H7 (cell line): ENCODE measurements around the gene MYL3. TPM values are rescaled to one million over a fixed set of nuclear protein-coding genes. Genes with fewer than 3 reads are reported as not detected.
"Not testable (repeated sequence)": the region's sequence is repeated elsewhere in the genome, so short reads cannot be mapped to it uniquely, and the experiment has no call there.

ENCODE experiments used
- DNase-seq: peaks from one replicate; pipeline ENCODE4 v3.0.0; 2012
- H3K27me3 ChIP-seq: 2 replicates; pipeline ENCODE4 v1.6.0; 2011; ENCODE audit warnings: mild to moderate bottlenecking, low read length; ENCODE audit not compliant: control insufficient read depth, insufficient read depth
- H3K36me3 ChIP-seq: replicated peaks from 2 replicates; pipeline ENCODE4 v1.5.1; 2011; ENCODE audit warnings: low read length; ENCODE audit not compliant: control insufficient read depth, insufficient read depth
- H3K4me3 ChIP-seq: 2 replicates; pipeline ENCODE4 v1.5.1; 2011; ENCODE audit warnings: low read depth, mild to moderate bottlenecking, control low read depth, low read length, moderate library complexity; ENCODE audit not compliant: insufficient read depth
- total RNA-seq: library from RNA; depleted of rRNA; stranded (reverse); fragments of >200 nt; shearing (Covaris generic); gene quantifications from 2 replicates; pipeline ENCODE4 v1.2.3, GENCODE V29; 2014; rRNA removed

Gene MYL3
- total RNA-seq, 1 experiment from 2014 or later: 3.0 TPM

- no peak for DNase-seq
- H3K27me3 ChIP-seq: no peaks in the 10 kb centered on the region
- no peak overlapping the region for H3K4me3 ChIP-seq
- H3K36me3 ChIP-seq: no peaks in the 10 kb centered on the region
Observed at GRCh38 chr3:46829699-46830208, 33.5 kb downstream of the MYL3 start.

- Histone ChIP-seq H3K27me3 (no peaks in the 10 kb centered on the region), H3K36me3 (no peaks in the 10 kb centered on the region), H3K4me3 (no peak overlapping the region)
- DNase-seq: no peak
Observed at GRCh38 chr3:46825450-46825849, 37.8 kb downstream of the MYL3 start.

GRCh38 chr3:46824211-46824970 lies 38.9 kb downstream of the MYL3 start:
- Histone ChIP-seq H3K36me3 (no peaks in the 10 kb centered on the region), H3K4me3 (no peak overlapping the region), H3K27me3 (no peaks in the 10 kb centered on the region)
- no peak for DNase-seq

GRCh38 chr3:46823314-46823713 lies 39.9 kb downstream of the MYL3 start:
- H3K36me3 ChIP-seq, H3K27me3 ChIP-seq, H3K4me3 ChIP-seq, DNase-seq: not testable (repeated sequence)

- DNase-seq: no peak
- Histone ChIP-seq H3K36me3 (no peaks in the 10 kb centered on the region), H3K27me3 (peaks cover 2% of the 10 kb centered on the region; the same call in 1 of the 2 replicates), H3K4me3 (no peak overlapping the region)
Observed at GRCh38 chr3:46821553-46821952, 41.7 kb downstream of the MYL3 start.

- DNase-seq: no peak
Observed at GRCh38 chr3:46820852-46821251, 42.4 kb downstream of the MYL3 start.

GRCh38 chr3:46812237-46812791 lies 50.9 kb downstream of the MYL3 start:
- Histone ChIP-seq H3K36me3 (no peaks in the 10 kb centered on the region), H3K27me3 (peaks cover 19% of the 10 kb centered on the region; the same call in 1 of the 2 replicates), H3K4me3 (peak overlapping the region; percentile 70)
- peak; percentile 96 for DNase-seq

More at GRCh38 chr3:46820852-46821251, 42.4 kb downstream of the MYL3 start:
- Histone ChIP-seq H3K36me3 (no peaks in the 10 kb centered on the region), H3K27me3 (peaks cover 4% of the 10 kb centered on the region; the same call in 1 of the 2 replicates), H3K4me3 (no peak overlapping the region)

GRCh38 chr3:46811615-46812236 lies 51.5 kb downstream of the MYL3 start:
- peaks cover 18% of the 10 kb centered on the region; the same call in 1 of the 2 replicates for H3K27me3 ChIP-seq
- peak; percentile 87 for DNase-seq
- peak overlapping the region; percentile 70 for H3K4me3 ChIP-seq
- no peaks in the 10 kb centered on the region for H3K36me3 ChIP-seq

GRCh38 chr3:46808766-46809165 lies 54.5 kb downstream of the MYL3 start:
- H3K4me3 ChIP-seq, H3K27me3 ChIP-seq, DNase-seq, H3K36me3 ChIP-seq: not testable (repeated sequence)

Other genes with a start within 250 kb of the MYL3 start
- gene ALS2CL, start 169.8 kb downstream of the MYL3 start, total RNA-seq: 4.9 and 10.1 TPM in 2 replicates
- 0.22 and 0.59 TPM in 2 replicates for gene TMIE, start 162.1 kb downstream of the MYL3 start, total RNA-seq
- 0.07 and 0.92 TPM in 2 replicates for gene PRSS50, start 145.6 kb downstream of the MYL3 start, total RNA-seq
- gene PTH1R, start 14.3 kb upstream of the MYL3 start, total RNA-seq: 32.3 and 35.2 TPM in 2 replicates
- gene CCDC12, start 113.3 kb upstream of the MYL3 start, total RNA-seq: 40.0 and 40.9 TPM in 2 replicates
- gene NBEAL2, start 116.2 kb upstream of the MYL3 start, total RNA-seq: 51.6 and 65.4 TPM in 2 replicates